ACC112 (cell line): ENCODE measurements around the gene GPHA2.

ENCODE experiments used
- H2AFZ ChIP-seq: fragments of 200-600 bp; sonication (generic); one replicate; pipeline ENCODE4 v1.6.0; 2017; ENCODE audit warnings: antibody characterized with exemption, low read length; ENCODE audit not compliant: unreplicated experiment
- H3K27ac ChIP-seq: fragments of 200-600 bp; sonication (generic); 2 replicates; pipeline ENCODE4 v1.5.1; 2014; ENCODE audit warnings: low read depth, mild to moderate bottlenecking, antibody characterized with exemption, low read length, moderate library complexity
- H3K27me3 ChIP-seq: fragments of 200-600 bp; sonication (generic); 2 replicates; pipeline ENCODE4 v1.6.1; 2014; ENCODE audit warnings: mild to moderate bottlenecking, antibody characterized with exemption, low read length, moderate library complexity, mixed read lengths; ENCODE audit not compliant: insufficient read depth
- H3K36me3 ChIP-seq: fragments of 200-600 bp; sonication (generic); 2 replicates; pipeline ENCODE4 v1.6.1; 2016; ENCODE audit warnings: mild to moderate bottlenecking, antibody characterized with exemption, low read length, moderate library complexity, mixed read lengths; ENCODE audit not compliant: insufficient read depth
- H3K4me1 ChIP-seq: fragments of 200-600 bp; sonication (generic); one replicate; pipeline ENCODE4 v1.6.1; 2016; ENCODE audit warnings: low read length, mixed read lengths; ENCODE audit not compliant: insufficient read depth, unreplicated experiment, control insufficient read depth
- H3K4me3 ChIP-seq: fragments of 200-600 bp; sonication (generic); 2 replicates; pipeline ENCODE4 v1.5.1; 2014; ENCODE audit warnings: mild to moderate bottlenecking, low read depth, low read length
- H3K79me2 ChIP-seq: fragments of 200-600 bp; sonication (generic); one replicate; pipeline ENCODE4 v1.6.0; 2016; ENCODE audit warnings: low read length; ENCODE audit not compliant: control insufficient read depth, unreplicated experiment, insufficient read depth

Gene GPHA2

GRCh38 chr11:64890522-64890939, 45.2 kb downstream of the GPHA2 start:
- no peaks in the 10 kb centered on the region for H3K36me3 ChIP-seq
- H3K4me3 ChIP-seq = no peak overlapping the region
- peaks cover 23% of the 10 kb centered on the region for H3K4me1 ChIP-seq
- H3K27me3 ChIP-seq = no peaks in the 10 kb centered on the region
- H3K27ac ChIP-seq = no peak overlapping the region
- H2AFZ ChIP-seq = no peak overlapping the region
- H3K79me2 ChIP-seq = no peaks in the 10 kb centered on the region

GRCh38 chr11:64888729-64889511, 46.8 kb downstream of the GPHA2 start:
- H3K36me3 ChIP-seq = no peaks in the 10 kb centered on the region
- no peak overlapping the region for H3K4me3 ChIP-seq
- H2AFZ ChIP-seq = no peak overlapping the region
- peaks cover 28% of the 10 kb centered on the region for H3K4me1 ChIP-seq
- H3K79me2 ChIP-seq = no peaks in the 10 kb centered on the region
- no peaks in the 10 kb centered on the region for H3K27me3 ChIP-seq
- H3K27ac ChIP-seq = no peak overlapping the region

GRCh38 chr11:64888406-64888728, 47.3 kb downstream of the GPHA2 start:
- peaks cover 28% of the 10 kb centered on the region for H3K4me1 ChIP-seq
- no peak overlapping the region; the same call in 1 of the 2 replicates for H3K4me3 ChIP-seq
- no peak overlapping the region for H3K27ac ChIP-seq

GRCh38 chr11:64887757-64888405, 47.8 kb downstream of the GPHA2 start:
- Histone ChIP-seq H3K4me1 (peaks cover 28% of the 10 kb centered on the region), H2AFZ (peak overlapping the region; percentile 89), H3K27ac (no peak overlapping the region), H3K79me2 (no peaks in the 10 kb centered on the region), H3K27me3 (no peaks in the 10 kb centered on the region), H3K4me3 (peak overlapping the region; percentile 39; the same call in 1 of the 2 replicates), H3K36me3 (no peaks in the 10 kb centered on the region)

More at GRCh38 chr11:64888406-64888728, 47.3 kb downstream of the GPHA2 start:
- no peak overlapping the region for H2AFZ ChIP-seq
- H3K27me3 ChIP-seq = no peaks in the 10 kb centered on the region
- no peaks in the 10 kb centered on the region for H3K79me2 ChIP-seq
- no peaks in the 10 kb centered on the region for H3K36me3 ChIP-seq

GRCh38 chr11:64887234-64887756, 48.4 kb downstream of the GPHA2 start:
- Histone ChIP-seq H3K4me3 (no peak overlapping the region), H3K4me1 (peaks cover 28% of the 10 kb centered on the region), H3K27ac (no peak overlapping the region), H3K79me2 (no peaks in the 10 kb centered on the region), H3K27me3 (no peaks in the 10 kb centered on the region), H3K36me3 (no peaks in the 10 kb centered on the region), H2AFZ (peak overlapping the region; percentile 89)

DNA sequence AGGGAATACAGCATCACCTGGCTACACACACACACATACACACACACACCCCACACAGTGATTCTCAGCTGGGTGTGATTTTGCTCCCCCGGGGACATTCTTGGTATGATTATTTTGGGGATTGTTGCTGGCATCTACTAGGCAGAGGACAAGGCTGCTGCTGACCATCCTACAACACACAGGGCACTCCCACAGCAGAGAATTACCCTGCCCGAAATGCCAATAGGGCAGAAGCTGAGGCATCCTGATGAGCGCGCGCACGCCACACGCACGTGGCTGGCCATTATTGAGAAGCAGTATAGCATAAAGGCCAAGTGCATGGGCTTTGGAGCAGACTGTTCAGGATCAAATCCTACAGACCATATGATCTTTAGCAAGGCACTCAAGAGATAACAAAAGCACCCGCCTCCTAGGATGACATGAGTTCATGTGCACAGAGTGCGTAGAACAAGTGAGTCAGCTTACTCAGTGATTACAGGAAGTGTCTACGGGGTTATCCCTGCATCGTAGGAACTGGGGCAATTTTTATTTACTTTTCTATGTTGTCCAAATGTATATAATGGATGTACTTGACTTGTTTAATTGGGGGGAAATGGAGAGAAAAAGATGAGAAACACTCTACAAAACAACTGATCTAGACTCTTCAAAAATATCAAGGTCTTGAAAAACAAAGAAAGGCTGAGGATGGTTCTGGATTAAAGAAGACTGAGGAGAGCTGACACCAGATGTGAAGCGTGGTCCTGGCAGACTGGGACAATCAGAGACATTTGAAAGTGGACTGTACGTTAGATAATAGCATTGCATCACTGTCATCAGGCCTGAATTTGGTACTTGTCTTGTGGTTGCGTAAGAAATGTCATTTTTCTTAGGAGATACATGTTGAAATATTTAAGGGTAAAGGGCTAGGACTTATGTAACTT, 50.1 kb downstream of the GPHA2 start:
- Histone ChIP-seq H3K79me2 (no peaks in the 10 kb centered on the region), H3K4me3 (peak overlapping the region; percentile 21; the same call in 1 of the 2 replicates), H3K27me3 (no peaks in the 10 kb centered on the region), H3K27ac (peak overlapping the region; percentile 91), H3K4me1 (peaks cover 29% of the 10 kb centered on the region), H3K36me3 (no peaks in the 10 kb centered on the region), H2AFZ (peak overlapping the region; percentile 33)
